Measurements from ENCODE around the gene ZBTB7A.

Gene ZBTB7A

GRCh38 chr19:4053423-4054324, 13.0 kb downstream of the ZBTB7A start:
- peaks cover 18 to 60% of the 10 kb centered on the region in 2 experiments; a peak in 2 of 3 replicates for H3K36me3 ChIP-seq (ENCODE audit: control insufficient read depth in 2 of 2, insufficient read depth in 1 of 2, low read length in 2 of 2)
- H3K27ac ChIP-seq (ENCODE audit: extremely low read depth, low read depth, low read length), result no peak overlapping the region
- H3K4me1 ChIP-seq (ENCODE audit: control insufficient read depth, insufficient read depth, low read length), result no peaks in the 10 kb centered on the region
- H3K4me3 ChIP-seq (ENCODE audit: low read depth, low read length), result no peak overlapping the region
- ChIA-PET CTCF (no interaction called here), POLR2A (no interaction called here)
- H3K9me3 ChIP-seq (ENCODE audit: control insufficient read depth, insufficient read depth, low read depth, low read length), result no peaks in the 10 kb centered on the region
- TF ChIP-seq ZNF670 (tag by site-specific recombination; IDR thresholded peaks at IDR 0.05; ENCODE audit: low read depth) (no peak), ZNF121 (tag by site-specific recombination; IDR thresholded peaks at IDR 0.05) (no peak), KLF1 (tag by site-specific recombination; IDR thresholded peaks at IDR 0.05) (peak; percentile 12; the same call in 1 of the 2 replicates), HOXA7 (CRISPR knock-in tag; IDR thresholded peaks at IDR 0.05; ENCODE audit: borderline replicate concordance) (no peak), SP7 (tag by site-specific recombination; IDR thresholded peaks at IDR 0.05) (no peak), ZNF311 (tag by site-specific recombination; IDR thresholded peaks at IDR 0.05; ENCODE audit: borderline replicate concordance) (peak; percentile 92; the same call in 1 of the 2 replicates), ZNF184 (tag by site-specific recombination; IDR thresholded peaks at IDR 0.05) (no peak), ZBTB26 (tag by site-specific recombination; optimal IDR thresholded peaks at IDR 0.05) (peak; percentile 30), GLIS2 (tag by site-specific recombination; IDR thresholded peaks at IDR 0.05) (no peak), ZSCAN4 (tag by site-specific recombination; IDR thresholded peaks at IDR 0.05) (peak; percentile 98), PRDM2 (tag by site-specific recombination; IDR thresholded peaks at IDR 0.05; ENCODE audit: borderline replicate concordance) (no peak), WT1 (tag by site-specific recombination; IDR thresholded peaks at IDR 0.05) (no peak), ZIC2 (tag by site-specific recombination; IDR thresholded peaks at IDR 0.05) (no peak), ZNF394 (tag by site-specific recombination; IDR thresholded peaks at IDR 0.05; ENCODE audit: borderline replicate concordance) (no peak), ZNF560 (tag by site-specific recombination; IDR thresholded peaks at IDR 0.05; ENCODE audit: borderline replicate concordance) (no peak), GLI2 (tag by site-specific recombination; IDR thresholded peaks at IDR 0.05; ENCODE audit: borderline replicate concordance, low read depth) (no peak), ZNF248 (tag by site-specific recombination; IDR thresholded peaks at IDR 0.05) (no peak), ZNF76 (tag by site-specific recombination; IDR thresholded peaks at IDR 0.05; ENCODE audit: borderline replicate concordance, low read depth) (no peak), ZNF747 (tag by site-specific recombination; IDR thresholded peaks at IDR 0.05) (no peak), PRDM1 (tag by site-specific recombination; IDR thresholded peaks at IDR 0.05) (no peak), ZNF404 (tag by site-specific recombination; IDR thresholded peaks at IDR 0.05) (no peak), FEZF1 (tag by site-specific recombination; IDR thresholded peaks at IDR 0.05) (no peak), KLF17 (tag by site-specific recombination; IDR thresholded peaks at IDR 0.05) (peak; percentile 34; the same call in 1 of the 2 replicates), ZFHX2 (tag by site-specific recombination; conservative IDR thresholded peaks at IDR 0.05) (peak; percentile 59; the same call in 1 of the 2 replicates), HOXC10 (CRISPR knock-in tag; IDR thresholded peaks at IDR 0.05) (no peak), HIC1 (tag by site-specific recombination; IDR thresholded peaks at IDR 0.05) (no peak)

Data from HEK293 (cell line).